ENCODE results near the gene GRM3. TPM values are rescaled to one million over a fixed set of nuclear protein-coding genes. Genes with fewer than 3 reads are reported as not detected.

The GRM3 gene
- total and polyA plus RNA-seq, 2 of the 8 experiments (the other 6 are each of a cell fraction or from before 2014, with no cell fraction given) = 3.1 to 4.2 TPM

- Histone ChIP-seq H4K91ac (replicated peaks; ENCODE audit: insufficient read length, low read length) (no peak overlapping the region), H3K18ac (ENCODE audit: extremely low read depth, low read length) (no peak overlapping the region), H4K5ac (ENCODE audit: insufficient read length, low read depth, low read length) (no peak overlapping the region), H3K14ac (ENCODE audit: insufficient read length) (no peak overlapping the region), H2BK120ac (replicated peaks; ENCODE audit: low read depth, low read length) (no peak overlapping the region), H3K9ac (replicated peaks in 1 of 4; ENCODE audit: extremely low read depth in 1 of 4, low read depth in 3 of 4, low read length in 3 of 4) (no peak overlapping the region), H4K20me1 (replicated peaks in 1 of 2; ENCODE audit: control insufficient read depth in 1 of 2, insufficient read depth in 2 of 2, low read length in 2 of 2) (no peaks in the 10 kb centered on the region), H3K4me2 (ENCODE audit: insufficient read depth in 1 of 2, low read depth in 2 of 2, low read length in 2 of 2) (no peak overlapping the region), H3K79me1 (ENCODE audit: low read depth, low read length) (no peaks in the 10 kb centered on the region), H3K79me2 (ENCODE audit: control insufficient read depth in 1 of 2, insufficient read depth in 2 of 2, low read length in 2 of 2) (no peaks in the 10 kb centered on the region), H3K23me2 (ENCODE audit: low read depth, low read length) (no peaks in the 10 kb centered on the region), H3K9me3 (ENCODE audit: insufficient read depth in 2 of 2, low read depth in 1 of 2, low read length in 1 of 2) (no peaks in the 10 kb centered on the region), H2BK15ac (ENCODE audit: low read length) (no peak overlapping the region), H4K8ac (ENCODE audit: extremely low read depth, insufficient read depth, low read length) (no peak overlapping the region), H2BK5ac (ENCODE audit: low read depth, low read length) (no peak overlapping the region), H3K4me1 (replicated peaks in 1 of 4; ENCODE audit: control insufficient read depth in 3 of 4, insufficient read depth in 4 of 4, low read length in 3 of 4) (peaks cover 0 to 4% (median 0%) of the 10 kb centered on the region in 4 experiments; a peak in 2 of 7 replicates), H2AK5ac (ENCODE audit: low read depth, low read length) (no peak overlapping the region), H3K27me3 (replicated peaks in 1 of 4; ENCODE audit: control insufficient read depth in 3 of 4, extremely low read depth in 1 of 4, insufficient read depth in 3 of 4, low read length in 3 of 4) (no peaks in the 10 kb centered on the region), H3K27ac (ENCODE audit: low read depth, low read length) (no peak overlapping the region), H2AFZ (ENCODE audit: low read length) (no peak overlapping the region), H3K36me3 (ENCODE audit: control insufficient read depth in 2 of 4, insufficient read depth in 4 of 4, low read length in 3 of 4) (no peaks in the 10 kb centered on the region), H3K23ac (ENCODE audit: insufficient read length) (no peak overlapping the region), H2BK12ac (ENCODE audit: low read depth, low read length) (no peak overlapping the region; the same call in 1 of the 2 replicates), H2BK20ac (ENCODE audit: low read length) (no peak overlapping the region), H3K4me3 (ENCODE audit: extremely low read depth in 1 of 4, insufficient read depth in 2 of 4, low read depth in 3 of 4, low read length in 4 of 4) (no peak overlapping the region), H3K4ac (replicated peaks; ENCODE audit: insufficient read length, low read depth, low read length) (no peak overlapping the region), H3K56ac (replicated peaks; ENCODE audit: insufficient read length, low read depth, low read length) (no peak overlapping the region)
- DNase-seq (ENCODE audit: low read depth in 1 of 2, low spot score in 2 of 2) (no peak), FAIRE-seq (no peak)
- ChIA-PET CTCF (ENCODE audit: partially characterized antibody) (interaction anchor here (0.6 to 3.8 kb wide), 9 partner anchors 10 to 315 kb away, joined by 3 to 24 read pairs (median 3); no protein-coding TSS in a partner anchor), POLR2A (ENCODE audit: partially characterized antibody) (no interaction called here)
- 87% methylated on average over 2 of the region's 2 CpGs; no CpG with 5 or more reads in 1 of the 2 experiments for WGBS, 2 experiments (ENCODE audit: extremely low coverage in 1 of 2, insufficient coverage in 1 of 2, insufficient read length in 1 of 2, insufficient replicate concordance in 2 of 2, low coverage in 1 of 2, low lambda C conversion rate in 2 of 2, missing lambda C conversion rate in 1 of 2)
- TF ChIP-seq CTBP2 (IDR thresholded peaks at IDR 0.05; ENCODE audit: borderline replicate concordance, insufficient read depth, insufficient read length, low read length) (no peak), RXRA (IDR thresholded peaks at IDR 0.05; ENCODE audit: insufficient read depth, low read depth, low read length) (no peak)
Measured at GRCh38 chr7:86823769-86824168, 180.1 kb downstream of the GRM3 start.

Measured in H1 (cell line).